Panc1 (cell line): ENCODE results near the gene VTI1A. TPM values are rescaled to one million over a fixed set of nuclear protein-coding genes. Genes with fewer than 3 reads are reported as not detected.

Experiments
- ATAC-seq: fragments of 200-7000 bp; cut with Tn5 transposase; 2 replicates; pipeline ENCODE4 v1.9.1; 2020; ENCODE audit warnings: mild to moderate bottlenecking, moderate library complexity
- BruUV-seq: library from RNA; stranded (reverse); fragments of 400-500 nt; replicated peaks from 2 replicates; lab custom pipeline; 2021; lab: Mats Ljungman, UMichigan
- CTCF ChIA-PET: fragments of 300-600 bp; sonication (Branson Sonifier 250); formaldehyde crosslinking; loops from one replicate; lab custom pipeline; 2022; ENCODE audit warnings: antibody characterized with exemption; lab: Charles Lee
- POLR2A ChIA-PET: fragments of 300-600 bp; sonication (Branson Sonifier 250); formaldehyde crosslinking; loops from one replicate; lab custom pipeline; 2022; ENCODE audit warnings: antibody characterized with exemption; lab: Charles Lee
- DNase-seq: peaks from one replicate; pipeline ENCODE4 v3.0.0-alpha.2; 2010; ENCODE audit warnings: low read depth, low spot score
- H3K27ac ChIP-seq: 2 replicates; pipeline ENCODE4 v1.5.1; 2011; ENCODE audit warnings: mild to moderate bottlenecking, low read length, inconsistent platforms
- H3K27me3 ChIP-seq: fragments of 200-500 bp; sonication (Bioruptor generic); 2 replicates; pipeline ENCODE4 v1.6.0; 2014; ENCODE audit warnings: low read length, inconsistent platforms; ENCODE audit not compliant: control insufficient read depth, insufficient read depth
- H3K36me3 ChIP-seq: fragments of 200-500 bp; sonication (Bioruptor generic); 2 replicates; pipeline ENCODE4 v1.5.1; 2014; ENCODE audit warnings: inconsistent platforms, mild to moderate bottlenecking, low read length, moderate library complexity; ENCODE audit not compliant: control insufficient read depth, insufficient read depth
- H3K4me1 ChIP-seq: 2 replicates; pipeline ENCODE4 v1.5.1; 2011; ENCODE audit warnings: inconsistent platforms, mild to moderate bottlenecking, low read length, moderate library complexity; ENCODE audit not compliant: control insufficient read depth, insufficient read depth
- H3K4me3 ChIP-seq, 2 experiments: 2 replicates each; pipeline ENCODE4 v1.5.1; 2011 to 2012; ENCODE audit warnings: low read depth in 2 of 2, low read length in 2 of 2, mild to moderate bottlenecking in 2 of 2, inconsistent platforms in 1 of 2, moderate library complexity in 1 of 2
- H3K9me3 ChIP-seq: fragments of 200-500 bp; sonication (Bioruptor generic); 2 replicates; pipeline ENCODE4 v1.5.1; 2014; ENCODE audit warnings: low read depth, mild to moderate bottlenecking, inconsistent platforms, low read length, moderate library complexity; ENCODE audit not compliant: control insufficient read depth, insufficient read depth
- CTCF ChIP-seq: fragments of 450-650 bp; IDR thresholded peaks from 2 replicates; pipeline ENCODE4 v1.5.1; 2017; ENCODE audit warnings: mild to moderate bottlenecking
- POLR2AphosphoS5 ChIP-seq: IDR thresholded peaks from 2 replicates; pipeline ENCODE4 v1.6.1; 2012; ENCODE audit warnings: mild to moderate bottlenecking, low read depth, low read length, moderate library complexity
- REST ChIP-seq, 2 experiments: IDR thresholded peaks; 2 replicates each; pipeline ENCODE4 v1.6.1; 2011 to 2012; ENCODE audit warnings: low read depth in 2 of 2, control low read depth in 1 of 2, low read length in 1 of 2, mild to moderate bottlenecking in 1 of 2, moderate library complexity in 1 of 2; ENCODE audit not compliant: insufficient read depth in 1 of 2
- SIN3A ChIP-seq: IDR thresholded peaks from 2 replicates; pipeline ENCODE4 v1.6.1; 2012; ENCODE audit warnings: low read depth, mild to moderate bottlenecking, low read length, moderate library complexity, borderline replicate concordance; ENCODE audit not compliant: insufficient read depth
- TCF7L2 ChIP-seq: IDR thresholded peaks from 2 replicates; pipeline ENCODE4 v1.6.1; 2011; ENCODE audit warnings: mild to moderate bottlenecking, low read depth, low read length, inconsistent platforms
- in situ Hi-C: cut with HindIII; loops from 2 replicates; pipeline ENCODE4 v1.10.0; 2016; ENCODE audit warnings: low sequenced_read_pairs, low pct_unique_long_range_greater_than_20kb
- intact Hi-C: fragments of 100-400 bp; cut with micrococcal nuclease; formaldehyde crosslinking; loops from one replicate; pipeline ENCODE4 v1.10.0; 2022; ENCODE audit not compliant: unreplicated experiment
- total RNA-seq: library from RNA; stranded (reverse); gene quantifications from one replicate; pipeline ENCODE4 v1.2.1, GENCODE V29; 2021; ENCODE audit not compliant: unreplicated experiment

Gene VTI1A
- total RNA-seq, 1 experiment from 2014 or later = 36.3 TPM

GRCh38 chr10:112735041-112735695 lies 288.2 kb downstream of the VTI1A start:
- no TSS peak for BruUV-seq
- ChIA-PET POLR2A (interaction anchor here (0.5 kb wide), 1 partner anchor 191 kb away, joined by 6 read pairs; no protein-coding TSS in a partner anchor), CTCF (no interaction called here)
- Histone ChIP-seq H3K27me3 (no peaks in the 10 kb centered on the region), H3K36me3 (no peaks in the 10 kb centered on the region), H3K4me3 (no peak overlapping the region), H3K4me1 (no peaks in the 10 kb centered on the region), H3K9me3 (no peaks in the 10 kb centered on the region), H3K27ac (no peak overlapping the region)
- TF ChIP-seq SIN3A (no peak), POLR2AphosphoS5 (no peak), CTCF (no peak), REST (IDR thresholded peaks at IDR 0.05; ENCODE audit: insufficient read depth in 1 of 2, low read depth in 2 of 2, low read length in 1 of 2) (no peak), TCF7L2 (no peak)
- intact Hi-C loops = no loop called here
- in situ Hi-C loops = no loop called here
- no peak for DNase-seq
- ATAC-seq = no peak

- TF ChIP-seq CTCF (no peak), TCF7L2 (no peak), SIN3A (no peak), REST (IDR thresholded peaks at IDR 0.05; ENCODE audit: insufficient read depth in 1 of 2, low read depth in 2 of 2, low read length in 1 of 2) (no peak), POLR2AphosphoS5 (no peak)
- ChIA-PET CTCF (no interaction called here), POLR2A (no interaction called here)
- intact Hi-C loops (no loop called here), in situ Hi-C loops (no loop called here)
- Histone ChIP-seq H3K4me3 (no peak overlapping the region), H3K27ac (no peak overlapping the region; the same call in 1 of the 2 replicates), H3K9me3 (no peaks in the 10 kb centered on the region), H3K27me3 (no peaks in the 10 kb centered on the region), H3K36me3 (no peaks in the 10 kb centered on the region), H3K4me1 (peaks cover 10% of the 10 kb centered on the region; the same call in 1 of the 2 replicates)
- no TSS peak for BruUV-seq
- no peak for ATAC-seq
- no peak for DNase-seq
Measured at GRCh38 chr10:112738606-112739591, 291.9 kb downstream of the VTI1A start.
